Osteocyte (in vitro differentiated cells): ENCODE measurements around the gene SDSL. TPM values are rescaled to one million over a fixed set of nuclear protein-coding genes. Genes with fewer than 3 reads are reported as not detected.

Source experiments
- DNase-seq: peaks from one replicate; pipeline ENCODE4 v3.0.0; 2021; ENCODE audit warnings: mixed read lengths; ENCODE audit not compliant: unreplicated experiment; ENCODE audit errors: extremely low spot score
- H3K27ac Mint-ChIP-seq: one replicate; pipeline ENCODE4 v1.8.0; 2021; ENCODE audit warnings: mild to moderate bottlenecking, mixed read lengths; ENCODE audit not compliant: unreplicated experiment
- H3K27me3 Mint-ChIP-seq: one replicate; pipeline ENCODE4 v1.8.0; 2021; ENCODE audit warnings: mixed read lengths; ENCODE audit not compliant: unreplicated experiment
- H3K36me3 Mint-ChIP-seq: one replicate; pipeline ENCODE4 v1.8.0; 2021; ENCODE audit warnings: mixed read lengths; ENCODE audit not compliant: unreplicated experiment
- H3K4me1 Mint-ChIP-seq: one replicate; pipeline ENCODE4 v1.8.0; 2021; ENCODE audit warnings: mixed read lengths; ENCODE audit not compliant: unreplicated experiment
- H3K4me3 Mint-ChIP-seq: one replicate; pipeline ENCODE4 v1.8.0; 2021; ENCODE audit warnings: mild to moderate bottlenecking, moderate library complexity, mixed read lengths; ENCODE audit not compliant: unreplicated experiment
- H3K9me3 Mint-ChIP-seq: one replicate; pipeline ENCODE4 v1.8.0; 2021; ENCODE audit warnings: mixed read lengths; ENCODE audit not compliant: unreplicated experiment
- total RNA-seq: library from RNA; stranded (reverse); gene quantifications from 2 replicates; pipeline ENCODE4 v1.2.1, GENCODE V29; 2021
- TF ChIP-seq, protein P1 (sequence below): fragments of 200-600 bp; sonication (generic); IDR thresholded peaks from 2 replicates; pipeline ENCODE4 v1.5.0; 2021; ENCODE audit warnings: antibody characterized with exemption, mild to moderate bottlenecking, moderate library complexity

The SDSL gene
- total RNA-seq, 1 donor from 2014 or later: 6.2 TPM

DNA sequence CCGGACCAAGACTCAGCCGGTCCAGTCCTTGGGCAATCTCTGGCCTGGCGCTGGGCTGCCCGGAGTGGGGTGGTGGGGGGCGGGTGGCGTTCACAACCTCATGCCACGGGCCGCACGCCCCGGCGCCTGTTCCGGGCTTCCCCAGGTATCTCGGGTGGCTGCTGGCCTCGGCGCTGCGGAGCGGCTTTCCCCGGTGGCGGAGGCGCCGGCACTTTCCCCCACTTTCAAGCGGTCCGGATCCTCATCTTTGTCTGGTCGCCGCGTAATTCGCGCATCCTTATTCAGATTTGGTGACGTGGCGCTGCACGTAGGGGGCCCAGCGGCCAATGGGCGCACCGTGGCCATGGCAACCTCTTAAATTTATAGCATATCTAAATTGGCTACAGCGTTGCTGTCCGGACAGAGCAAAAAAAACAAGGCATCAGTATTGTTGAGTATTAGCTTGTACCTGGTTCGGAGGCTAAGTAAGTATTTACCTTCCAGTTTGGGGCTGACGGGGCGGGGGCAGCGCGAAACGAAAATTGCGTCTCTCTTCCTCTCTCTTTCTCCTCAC, 49.5 kb downstream of the SDSL start, which contains the start of gene LHX5:
LHX5 (minus strand) TSS at position 253 of the 553 bp plus-strand sequence. CDS start 373 bp downstream, outside the sequence.
- H3K27ac Mint-ChIP-seq: no peak within 1 kb of the TSS
- H3K9me3 Mint-ChIP-seq: no peaks in the 10 kb centered on the region
- peaks cover 77% of the 10 kb centered on the region for H3K27me3 Mint-ChIP-seq
- TF ChIP-seq, protein P1, sequence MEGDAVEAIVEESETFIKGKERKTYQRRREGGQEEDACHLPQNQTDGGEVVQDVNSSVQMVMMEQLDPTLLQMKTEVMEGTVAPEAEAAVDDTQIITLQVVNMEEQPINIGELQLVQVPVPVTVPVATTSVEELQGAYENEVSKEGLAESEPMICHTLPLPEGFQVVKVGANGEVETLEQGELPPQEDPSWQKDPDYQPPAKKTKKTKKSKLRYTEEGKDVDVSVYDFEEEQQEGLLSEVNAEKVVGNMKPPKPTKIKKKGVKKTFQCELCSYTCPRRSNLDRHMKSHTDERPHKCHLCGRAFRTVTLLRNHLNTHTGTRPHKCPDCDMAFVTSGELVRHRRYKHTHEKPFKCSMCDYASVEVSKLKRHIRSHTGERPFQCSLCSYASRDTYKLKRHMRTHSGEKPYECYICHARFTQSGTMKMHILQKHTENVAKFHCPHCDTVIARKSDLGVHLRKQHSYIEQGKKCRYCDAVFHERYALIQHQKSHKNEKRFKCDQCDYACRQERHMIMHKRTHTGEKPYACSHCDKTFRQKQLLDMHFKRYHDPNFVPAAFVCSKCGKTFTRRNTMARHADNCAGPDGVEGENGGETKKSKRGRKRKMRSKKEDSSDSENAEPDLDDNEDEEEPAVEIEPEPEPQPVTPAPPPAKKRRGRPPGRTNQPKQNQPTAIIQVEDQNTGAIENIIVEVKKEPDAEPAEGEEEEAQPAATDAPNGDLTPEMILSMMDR: no peak
- peaks cover 12% of the 10 kb centered on the region for H3K4me1 Mint-ChIP-seq
- H3K4me3 Mint-ChIP-seq: no peak within 1 kb of the TSS
- no peaks in the 10 kb centered on the region for H3K36me3 Mint-ChIP-seq
- no peak for DNase-seq

DNA sequence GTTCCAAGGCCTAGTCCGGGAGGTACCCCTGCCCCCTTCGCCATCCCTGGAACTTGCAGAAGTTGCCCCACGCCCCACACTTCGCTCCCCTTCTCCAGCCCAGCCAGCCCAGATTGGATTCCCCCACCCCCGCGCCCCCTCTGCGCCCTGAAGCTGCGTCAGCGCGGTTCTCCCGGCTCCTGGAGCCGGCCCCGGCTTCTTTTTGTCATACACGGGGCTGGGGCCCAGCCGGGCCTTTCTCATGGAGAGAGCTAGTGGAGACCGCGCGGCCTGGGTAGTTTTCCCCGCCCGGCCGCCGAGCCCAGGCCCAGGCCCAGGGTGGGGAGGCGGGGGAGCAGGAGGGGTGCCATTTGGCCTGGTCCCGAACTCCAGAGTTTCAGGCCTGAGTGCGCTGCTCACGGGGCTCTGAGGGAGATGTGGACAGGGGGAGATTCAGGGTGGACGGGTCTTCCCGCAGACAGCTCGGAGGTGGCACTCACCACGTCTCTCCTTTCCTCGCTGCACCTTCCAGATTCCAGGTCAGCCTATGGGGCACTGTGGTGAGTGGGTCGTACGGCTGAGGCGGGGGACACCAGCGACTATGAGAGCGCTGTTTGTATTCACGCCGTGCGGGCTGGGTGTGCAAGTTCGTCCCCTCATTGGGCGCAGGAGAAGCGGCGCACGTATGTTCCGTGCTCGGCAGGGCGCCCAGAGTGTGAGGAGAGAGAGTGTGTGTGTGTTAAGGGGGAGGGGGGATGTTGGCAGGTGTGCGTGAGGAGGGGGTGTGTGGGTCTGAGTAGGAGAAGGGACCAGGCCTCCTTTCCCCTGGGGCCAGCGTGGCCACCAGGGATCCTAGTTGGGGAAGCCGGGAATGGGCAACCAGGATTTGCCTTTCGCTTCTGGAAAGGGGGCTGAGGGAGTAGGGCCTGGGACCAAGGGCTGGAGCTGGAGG, 50.3 kb downstream of the SDSL start:
- Mint-ChIP-seq H3K4me3 (no peak overlapping the region), H3K4me1 (peaks cover 12% of the 10 kb centered on the region), H3K27ac (no peak overlapping the region), H3K27me3 (peaks cover 80% of the 10 kb centered on the region), H3K36me3 (no peaks in the 10 kb centered on the region), H3K9me3 (no peaks in the 10 kb centered on the region)
- DNase-seq: no peak
- TF ChIP-seq, protein P1: no peak

DNA sequence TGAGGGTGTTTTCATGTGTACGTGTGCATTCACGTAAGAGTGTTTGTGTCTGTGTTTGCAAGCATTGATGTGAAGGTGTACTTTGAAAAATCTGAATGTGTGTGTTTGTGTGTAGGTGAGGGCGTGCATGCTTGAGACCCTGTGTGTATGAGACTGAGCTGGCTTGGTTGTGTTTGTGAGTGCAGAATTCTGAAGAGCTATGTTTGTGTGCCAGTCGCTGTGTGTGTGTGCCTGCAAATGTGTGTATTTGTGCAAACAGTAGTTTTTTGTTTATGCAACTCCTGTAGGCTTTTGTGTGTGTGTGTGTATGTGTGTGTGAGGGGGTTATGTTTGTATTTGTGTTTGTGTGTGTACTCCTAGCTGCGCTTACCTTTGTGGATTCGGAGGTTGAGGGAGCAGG, 51.2 kb downstream of the SDSL start:
- no peak for DNase-seq
- Mint-ChIP-seq H3K36me3 (no peaks in the 10 kb centered on the region), H3K27ac (no peak overlapping the region), H3K4me1 (peaks cover 12% of the 10 kb centered on the region), H3K9me3 (no peaks in the 10 kb centered on the region), H3K27me3 (peaks cover 89% of the 10 kb centered on the region), H3K4me3 (no peak overlapping the region)
- TF ChIP-seq, protein P1: no peak

DNA sequence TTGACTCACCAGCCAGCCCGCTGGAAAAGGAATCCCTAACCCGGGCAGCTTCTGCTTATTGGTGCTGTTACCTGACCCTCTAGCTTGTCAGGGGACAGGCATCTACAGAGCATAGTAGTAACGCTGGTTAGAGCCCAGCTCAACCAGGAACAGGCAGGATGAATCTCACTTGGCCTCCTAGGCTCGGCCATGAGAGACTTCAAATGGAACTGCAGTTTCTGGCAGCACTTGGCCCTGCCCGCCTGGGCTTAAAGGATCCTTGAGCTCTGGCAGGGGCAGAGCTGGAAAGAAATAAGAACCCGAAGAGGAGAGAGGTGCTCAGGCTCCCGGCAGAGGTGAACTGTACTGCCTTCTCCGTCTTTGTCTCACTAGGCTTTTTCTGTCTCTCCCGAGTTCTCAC, 51.8 kb downstream of the SDSL start:
- Mint-ChIP-seq H3K4me3 (no peak overlapping the region), H3K27me3 (peaks cover 88% of the 10 kb centered on the region), H3K27ac (no peak overlapping the region), H3K4me1 (peaks cover 12% of the 10 kb centered on the region), H3K9me3 (no peaks in the 10 kb centered on the region), H3K36me3 (no peaks in the 10 kb centered on the region)
- DNase-seq: no peak
- TF ChIP-seq, protein P1: no peak
